Sigmoid colon (tissue), 7 donors: Measurements from ENCODE around the gene CMKLR1. TPM values are rescaled to one million over a fixed set of nuclear protein-coding genes. Genes with fewer than 3 reads are reported as not detected.

Experiments used
- DNase-seq: peaks from one replicate; pipeline ENCODE4 v3.0.0-alpha.2; 2019
- H3K27ac ChIP-seq, 4 donors: fragments of 200-600 bp; sonication (generic); one replicate each; pipeline ENCODE4 v1.5.1; 2016 to 2019; ENCODE audit warnings: mild to moderate bottlenecking in 1 of 4
- H3K27me3 ChIP-seq, 3 donors: fragments of 200-600 bp; sonication (generic); one replicate each; pipeline ENCODE4 v1.5.1; 2019; ENCODE audit warnings: mild to moderate bottlenecking in 1 of 3
- H3K36me3 ChIP-seq, 4 donors: fragments of 200-600 bp; sonication (generic); one replicate each; pipeline ENCODE4 v1.5.1; 2016 to 2019
- H3K4me1 ChIP-seq, 4 donors: fragments of 200-600 bp; sonication (generic); one replicate each; pipeline ENCODE4 v1.5.1; 2017 to 2019
- H3K4me3 ChIP-seq, 4 donors: fragments of 200-600 bp; sonication (generic); one replicate each; pipeline ENCODE4 v1.5.1; 2017 to 2019; ENCODE audit warnings: mild to moderate bottlenecking in 2 of 4, moderate library complexity in 1 of 4
- H3K9me3 ChIP-seq, 4 donors: fragments of 200-600 bp in 3 of 4; sonication (generic) in 3 of 4; one replicate each; pipeline versions ENCODE4 v1.5.1 to v1.6.1; 2013 to 2019
- CTCF ChIP-seq, 4 experiments: fragments of 450-650 bp in 3 of 4; fragments of 200-600 bp in 1 of 4; IDR thresholded peaks; one replicate each; pipeline ENCODE4 v1.5.1; 2016 to 2019; ENCODE audit warnings: antibody characterized with exemption in 4 of 4, mild to moderate bottlenecking in 3 of 4, moderate library complexity in 2 of 4
- EP300 ChIP-seq, 4 donors: sonication (generic); formaldehyde crosslinking; IDR thresholded peaks; one replicate each; pipeline ENCODE4 v1.6.1; 2017; ENCODE audit warnings: antibody characterized with exemption in 4 of 4
- POLR2A ChIP-seq, 2 donors: fragments of 450-650 bp; IDR thresholded peaks; one replicate each; pipeline ENCODE4 v1.6.1; 2016; ENCODE audit warnings: antibody characterized with exemption in 2 of 2, mild to moderate bottlenecking in 2 of 2, moderate library complexity in 2 of 2
- POLR2AphosphoS5 ChIP-seq, 4 donors: sonication (generic); formaldehyde crosslinking; IDR thresholded peaks; one replicate each; pipeline ENCODE4 v1.6.1; 2017; ENCODE audit warnings: antibody characterized with exemption in 4 of 4
- WGBS, 2 donors: extraction: QIAGEN DNeasy Blood & Tissue Kit; methylation state at CpG; one replicate each; pipeline ENCODE4 v1.1.7; 2013; 5-methylcytosine and 5-hydroxymethylcytosine counted together
- intact Hi-C: fragments of 100-400 bp; cut with DNase I; formaldehyde crosslinking; loops from one replicate; pipeline ENCODE4 v1.15.1; 2023
- polyA plus RNA-seq, 3 donors: library from polyadenylated mRNA; stranded (reverse); fragments of 200-250 nt; gene quantifications; one replicate each; pipeline ENCODE4 v1.2.3, GENCODE V29; 2013
- total RNA-seq, 4 donors: library from RNA; depleted of rRNA; stranded (reverse); fragments of >200 nt; gene quantifications; one replicate each; pipeline ENCODE4 v1.1.0, GENCODE V29; 2016
- donor health status: healthy with polysubstance abuse.
- donor health status: Bipolar disorder and iron deficiency.
- donor health status: healthy.

Gene CMKLR1
- total and polyA plus RNA-seq, 7 donors = 3.0 to 14.8 (median 10.0) TPM

GRCh38 chr12:108311605-108312004, 27.5 kb downstream of the CMKLR1 start:
- TF ChIP-seq EP300 (IDR thresholded peaks at IDR 0.05) (no peak), CTCF (IDR thresholded peaks at IDR 0.05) (no peak)
- Histone ChIP-seq H3K27ac (no peak overlapping the region), H3K27me3 (no peaks in the 10 kb centered on the region), H3K4me3 (no peak overlapping the region), H3K4me1 (peaks cover 0 to 53% (median 30%) of the 10 kb centered on the region in 4 donors), H3K9me3 (no peaks in the 10 kb centered on the region), H3K36me3 (no peaks in the 10 kb centered on the region)
- no peak for DNase-seq
- WGBS, 2 donors = 59 to 90% methylated on average over 4 of the region's 4 CpGs
- intact Hi-C loops = no loop called here

GRCh38 chr12:108310489-108310888, 28.6 kb downstream of the CMKLR1 start:
- Histone ChIP-seq H3K27ac (no peak overlapping the region), H3K4me3 (no peak overlapping the region), H3K4me1 (peaks cover 0 to 53% (median 38%) of the 10 kb centered on the region in 4 donors), H3K36me3 (no peaks in the 10 kb centered on the region), H3K27me3 (no peaks in the 10 kb centered on the region), H3K9me3 (no peaks in the 10 kb centered on the region)
- no peak for DNase-seq
- WGBS, 2 donors = 57 to 71% methylated on average over 6 of the region's 6 CpGs
- intact Hi-C loops = no loop called here
- TF ChIP-seq CTCF (IDR thresholded peaks at IDR 0.05) = no peak
- TF ChIP-seq EP300 (IDR thresholded peaks at IDR 0.05) = no peak
- TF ChIP-seq POLR2AphosphoS5 (IDR thresholded peaks at IDR 0.05) = no peak
- TF ChIP-seq POLR2A (IDR thresholded peaks at IDR 0.05) = no peak

GRCh38 chr12:108309674-108310312, 29.3 kb downstream of the CMKLR1 start:
- H3K27ac ChIP-seq = no peak overlapping the region
- no peak for TF ChIP-seq POLR2A (IDR thresholded peaks at IDR 0.05)
- 72 to 80% methylated on average over 2 of the region's 2 CpGs for WGBS, 2 donors
- no peak overlapping the region for H3K4me3 ChIP-seq
- no peaks in the 10 kb centered on the region for H3K27me3 ChIP-seq
- no peak for DNase-seq
- peaks cover 0 to 59% (median 45%) of the 10 kb centered on the region in 4 donors for H3K4me1 ChIP-seq
- intact Hi-C loops = no loop called here
- H3K9me3 ChIP-seq = no peaks in the 10 kb centered on the region
- H3K36me3 ChIP-seq = no peaks in the 10 kb centered on the region

GRCh38 chr12:108308395-108309085, 30.6 kb downstream of the CMKLR1 start:
- TF ChIP-seq CTCF (IDR thresholded peaks at IDR 0.05) = no peak
- TF ChIP-seq POLR2AphosphoS5 (IDR thresholded peaks at IDR 0.05) = no peak
- no peak for TF ChIP-seq POLR2A (IDR thresholded peaks at IDR 0.05)
- no peak for TF ChIP-seq EP300 (IDR thresholded peaks at IDR 0.05)
- Histone ChIP-seq H3K27me3 (no peaks in the 10 kb centered on the region), H3K36me3 (no peaks in the 10 kb centered on the region), H3K4me1 (peaks cover 0 to 63% (median 54%) of the 10 kb centered on the region in 4 donors), H3K27ac (peak overlapping the region in 1 of 4 donors; percentile 35), H3K9me3 (no peaks in the 10 kb centered on the region), H3K4me3 (no peak overlapping the region)
- DNase-seq = no peak
- 52 to 68% methylated on average over 10 of the region's 10 CpGs for WGBS, 2 donors
- intact Hi-C loops = no loop called here

- Histone ChIP-seq H3K9me3 (no peaks in the 10 kb centered on the region), H3K4me3 (no peak overlapping the region), H3K36me3 (no peaks in the 10 kb centered on the region), H3K4me1 (peaks cover 0 to 53% (median 48%) of the 10 kb centered on the region in 4 donors), H3K27ac (peak overlapping the region in 3 of 4 donors; percentile 68 to 75 (median 72)), H3K27me3 (no peaks in the 10 kb centered on the region)
- intact Hi-C loops = no loop called here
- WGBS, 2 donors = 62 to 68% methylated on average over 7 of the region's 7 CpGs
- no peak for DNase-seq
- TF ChIP-seq CTCF (IDR thresholded peaks at IDR 0.05) = no peak
- no peak for TF ChIP-seq EP300 (IDR thresholded peaks at IDR 0.05)
These were observed 32.1 kb downstream of the CMKLR1 start for GRCh38 chr12:108307006-108307405.
